ENCODE results near the gene INPP5D.
A peak's percentile ranks its signal among the peaks of the same experiment; 100 is the strongest.

Gene INPP5D

DNA sequence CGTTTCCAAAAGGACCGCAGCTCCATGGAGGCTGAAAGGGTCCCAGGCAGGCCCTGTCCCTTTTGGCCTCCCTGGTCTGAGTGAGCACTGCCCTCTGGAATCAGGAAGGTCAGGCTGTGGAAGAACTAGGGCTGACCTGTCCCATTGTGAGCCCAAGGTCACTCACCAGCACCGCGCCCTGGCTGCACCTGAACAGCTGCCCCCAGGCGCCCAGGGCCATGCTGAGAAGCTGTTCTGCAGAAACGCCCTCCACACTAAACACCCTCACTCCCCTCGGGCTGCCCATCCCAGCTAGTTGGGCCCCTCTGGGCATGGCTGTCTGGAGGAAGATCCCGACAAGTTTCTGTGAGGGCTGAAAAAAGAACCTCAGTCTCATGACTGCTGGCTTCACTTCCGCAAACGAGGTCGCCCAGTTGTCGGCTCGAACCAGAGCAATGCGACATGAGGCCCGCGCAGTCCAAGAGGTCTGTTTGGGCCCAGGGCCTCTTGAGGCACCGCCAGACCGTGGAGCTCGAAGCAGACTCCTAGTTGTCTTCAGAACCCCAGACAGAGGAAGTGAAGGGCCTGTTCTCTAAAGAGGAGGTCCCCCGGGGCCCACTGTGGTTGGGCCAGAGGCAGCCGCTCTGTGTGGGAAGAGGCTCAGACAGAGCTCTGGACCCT is 64.4 kb downstream of the INPP5D start:
- TF ChIP-seq TEAD4 (IDR thresholded peaks at IDR 0.05) (no peak), ZBTB7A (IDR thresholded peaks at IDR 0.05; ENCODE audit: low read depth) (no peak), MAX (IDR thresholded peaks at IDR 0.05) (no peak), CREB1 (IDR thresholded peaks at IDR 0.05; ENCODE audit: low read depth) (no peak), RAD21 (IDR thresholded peaks at IDR 0.05; ENCODE audit: low read depth) (no peak), REST (IDR thresholded peaks at IDR 0.05; ENCODE audit: low read depth) (no peak), TAF1 (IDR thresholded peaks at IDR 0.05; ENCODE audit: low read depth) (no peak), NFIC (IDR thresholded peaks at IDR 0.05) (no peak), TCF12 (IDR thresholded peaks at IDR 0.05; ENCODE audit: low read depth) (no peak), EGR1 (IDR thresholded peaks at IDR 0.05) (no peak), EP300 (IDR thresholded peaks at IDR 0.05; ENCODE audit: borderline replicate concordance) (no peak), FOXM1 (IDR thresholded peaks at IDR 0.05; ENCODE audit: borderline replicate concordance, low read depth) (no peak), YY1 (IDR thresholded peaks at IDR 0.05; ENCODE audit: low read depth) (no peak)
- TF ChIP-seq, protein P1, sequence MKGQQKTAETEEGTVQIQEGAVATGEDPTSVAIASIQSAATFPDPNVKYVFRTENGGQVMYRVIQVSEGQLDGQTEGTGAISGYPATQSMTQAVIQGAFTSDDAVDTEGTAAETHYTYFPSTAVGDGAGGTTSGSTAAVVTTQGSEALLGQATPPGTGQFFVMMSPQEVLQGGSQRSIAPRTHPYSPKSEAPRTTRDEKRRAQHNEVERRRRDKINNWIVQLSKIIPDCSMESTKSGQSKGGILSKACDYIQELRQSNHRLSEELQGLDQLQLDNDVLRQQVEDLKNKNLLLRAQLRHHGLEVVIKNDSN (IDR thresholded peaks at IDR 0.05), result no peak

- TF ChIP-seq NFIC (IDR thresholded peaks at IDR 0.05) (no peak), TCF12 (IDR thresholded peaks at IDR 0.05; ENCODE audit: low read depth) (no peak), ZBTB7A (IDR thresholded peaks at IDR 0.05; ENCODE audit: low read depth) (no peak), YY1 (IDR thresholded peaks at IDR 0.05; ENCODE audit: low read depth) (no peak), TEAD4 (IDR thresholded peaks at IDR 0.05) (no peak), CREB1 (IDR thresholded peaks at IDR 0.05; ENCODE audit: low read depth) (no peak), FOXM1 (IDR thresholded peaks at IDR 0.05; ENCODE audit: borderline replicate concordance, low read depth) (no peak), CEBPB (IDR thresholded peaks at IDR 0.05) (no peak), MAX (IDR thresholded peaks at IDR 0.05) (no peak), TAF1 (IDR thresholded peaks at IDR 0.05; ENCODE audit: low read depth) (no peak), EGR1 (IDR thresholded peaks at IDR 0.05) (no peak), RAD21 (IDR thresholded peaks at IDR 0.05; ENCODE audit: low read depth) (no peak), EP300 (IDR thresholded peaks at IDR 0.05; ENCODE audit: borderline replicate concordance) (no peak), REST (IDR thresholded peaks at IDR 0.05; ENCODE audit: low read depth) (no peak)
- TF ChIP-seq, protein P1 (IDR thresholded peaks at IDR 0.05), result no peak
Measured at GRCh38 chr2:233125455-233126065, 65.4 kb downstream of the INPP5D start.

DNA sequence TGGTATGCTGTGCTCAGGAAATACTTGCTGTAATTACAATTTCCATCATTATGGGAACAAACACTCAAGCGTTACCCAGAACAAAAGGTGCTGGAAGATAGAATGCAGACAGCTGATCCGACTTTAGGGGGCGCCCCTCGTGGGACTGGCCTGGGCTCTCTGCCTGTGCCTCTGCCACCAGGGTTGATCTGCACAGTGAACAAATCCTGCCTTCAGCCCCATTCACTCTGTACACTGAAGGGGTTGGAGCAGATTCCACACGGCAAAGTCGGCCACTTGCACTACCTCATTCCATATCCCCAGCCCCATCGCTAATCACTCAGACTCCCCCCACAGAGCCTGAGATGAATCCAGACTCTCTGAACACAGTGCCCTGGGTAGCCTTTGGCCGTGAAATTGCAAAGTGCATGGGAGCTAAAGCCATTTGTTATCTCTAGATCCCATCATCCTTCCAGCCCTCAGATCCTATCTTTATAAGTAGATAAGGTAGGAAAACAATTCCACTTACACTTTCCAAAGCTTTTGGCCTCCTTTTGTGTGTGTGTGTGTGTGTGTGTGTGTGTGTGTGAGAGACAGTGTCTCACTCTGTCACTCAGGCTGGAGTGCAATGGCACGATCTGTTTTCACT is 69.3 kb downstream of the INPP5D start:
- TF ChIP-seq ZBTB7A (IDR thresholded peaks at IDR 0.05; ENCODE audit: low read depth), result no peak
- TF ChIP-seq RAD21 (IDR thresholded peaks at IDR 0.05; ENCODE audit: low read depth), result peak; percentile 49; the same call in 1 of the 2 replicates

GRCh38 chr2:233130024-233130423 is 69.9 kb downstream of the INPP5D start:
- TF ChIP-seq, protein P1 (IDR thresholded peaks at IDR 0.05), result no peak
- TF ChIP-seq RAD21 (IDR thresholded peaks at IDR 0.05; ENCODE audit: low read depth) (no peak), NFIC (IDR thresholded peaks at IDR 0.05) (no peak), CEBPB (IDR thresholded peaks at IDR 0.05) (no peak), EGR1 (IDR thresholded peaks at IDR 0.05) (no peak), REST (IDR thresholded peaks at IDR 0.05; ENCODE audit: low read depth) (no peak), CREB1 (IDR thresholded peaks at IDR 0.05; ENCODE audit: low read depth) (no peak), TCF12 (IDR thresholded peaks at IDR 0.05; ENCODE audit: low read depth) (no peak), MAX (IDR thresholded peaks at IDR 0.05) (no peak), TAF1 (IDR thresholded peaks at IDR 0.05; ENCODE audit: low read depth) (no peak), ZBTB7A (IDR thresholded peaks at IDR 0.05; ENCODE audit: low read depth) (no peak), EP300 (IDR thresholded peaks at IDR 0.05; ENCODE audit: borderline replicate concordance) (no peak), FOXM1 (IDR thresholded peaks at IDR 0.05; ENCODE audit: borderline replicate concordance, low read depth) (no peak), YY1 (IDR thresholded peaks at IDR 0.05; ENCODE audit: low read depth) (no peak), TEAD4 (IDR thresholded peaks at IDR 0.05) (no peak)
